HepG2 (cell line): ENCODE data around the gene ODC1. TPM values are rescaled to one million over a fixed set of nuclear protein-coding genes. Genes with fewer than 3 reads are reported as not detected.

ENCODE experiments used
- CEBPZ ChIP-seq: IDR thresholded peaks from 2 replicates; pipeline ENCODE4 v1.6.1; 2012; ENCODE audit warnings: low read length, improper control_type of control experiment
- HNF1B ChIP-seq: sonication (generic); formaldehyde crosslinking; IDR thresholded peaks from 2 replicates; pipeline ENCODE4 v1.5.1; 2020; ENCODE audit warnings: mild to moderate bottlenecking, moderate library complexity, missing genetic modification reagents
- HNRNPK ChIP-seq: fragments of 200-400 bp; formaldehyde crosslinking; IDR thresholded peaks from 2 replicates; pipeline ENCODE4 v1.6.1; 2018; ENCODE audit warnings: low read length, low read depth, moderate library complexity, mild to moderate bottlenecking; ENCODE audit not compliant: poor library complexity, severe bottlenecking
- MIER3 ChIP-seq: IDR thresholded peaks from 2 replicates; pipeline ENCODE4 v1.6.1; 2016; ENCODE audit warnings: missing compliant biosample characterization, borderline replicate concordance
- MTF2 ChIP-seq: sonication (generic); formaldehyde crosslinking; IDR thresholded peaks from 2 replicates; pipeline ENCODE4 v1.5.0; 2020; ENCODE audit warnings: missing genetic modification reagents, borderline replicate concordance
- PCBP1 ChIP-seq: fragments of 200-400 bp; formaldehyde crosslinking; IDR thresholded peaks from 2 replicates; pipeline ENCODE4 v1.6.1; 2017; ENCODE audit warnings: mild to moderate bottlenecking, low read depth, low read length, borderline replicate concordance
- PITX1 ChIP-seq: sonication (generic); formaldehyde crosslinking; IDR thresholded peaks from 2 replicates; pipeline ENCODE4 v1.5.1; 2020; ENCODE audit warnings: mild to moderate bottlenecking, missing genetic modification reagents
- PPARG ChIP-seq: conservative IDR thresholded peaks from 2 replicates; pipeline ENCODE4 v1.6.1; 2016; ENCODE audit warnings: missing biosample characterization, missing genetic modification reagents
- PRDM10 ChIP-seq: sonication (generic); formaldehyde crosslinking; IDR thresholded peaks from 2 replicates; pipeline ENCODE4 v1.4.0; 2020; ENCODE audit warnings: low read depth, missing genetic modification reagents
- TGIF2 ChIP-seq: IDR thresholded peaks from 2 replicates; pipeline ENCODE4 v1.6.1; 2016; ENCODE audit warnings: control low read depth, missing compliant biosample characterization
- THAP9 ChIP-seq: sonication (generic); formaldehyde crosslinking; IDR thresholded peaks from 2 replicates; pipeline ENCODE4; 2020; ENCODE audit warnings: missing genetic modification reagents, mild to moderate bottlenecking, borderline replicate concordance
- ZBTB1 ChIP-seq: sonication (generic); formaldehyde crosslinking; IDR thresholded peaks from 2 replicates; pipeline ENCODE4 v1.4.0; 2020; ENCODE audit warnings: missing genetic modification reagents, borderline replicate concordance
- ZNF24 ChIP-seq: fragments of 450-650 bp; IDR thresholded peaks from 2 replicates; pipeline ENCODE4 v1.6.1; 2017; ENCODE audit warnings: antibody characterized with exemption, mild to moderate bottlenecking
- ZNF432 ChIP-seq: sonication (generic); formaldehyde crosslinking; IDR thresholded peaks from 2 replicates; pipeline ENCODE4 v1.5.0; 2020; ENCODE audit warnings: missing genetic modification reagents, mild to moderate bottlenecking, borderline replicate concordance
- ZNF607 ChIP-seq: sonication (generic); formaldehyde crosslinking; IDR thresholded peaks from 2 replicates; pipeline ENCODE4 v1.5.1; 2020; ENCODE audit warnings: missing genetic modification reagents, mild to moderate bottlenecking, borderline replicate concordance
- ZNF614 ChIP-seq: IDR thresholded peaks from 2 replicates; pipeline ENCODE4 v1.6.1; 2018; ENCODE audit warnings: missing biosample characterization, missing genetic modification reagents, inconsistent platforms, borderline replicate concordance
- polyA plus RNA-seq, 8 experiments: library from polyadenylated mRNA; depleted of rRNA in 3 of 8; stranded (reverse) in 7 of 8; unstranded in 1 of 8; fragments of >200 nt; fragmentation: Illumina TruSeq in 4 of 8; extraction: Trizol in 4 of 8; gene quantifications; 2 replicates each; pipeline versions ENCODE4 v1.2.1 to v1.2.3, GENCODE V29; 2011 to 2016; ENCODE audit warnings: low read depth in 4 of 8, missing spikeins in 1 of 8, mixed read lengths in 1 of 8; ENCODE audit not compliant: insufficient read depth in 1 of 8
- total RNA-seq, 5 experiments: library from RNA; depleted of rRNA; stranded (reverse); fragments of >200 nt; fragmentation: Illumina TruSeq; extraction: Trizol; gene quantifications; 2 replicates each; pipeline ENCODE4 v1.2.3, GENCODE V29; 2016; ENCODE audit warnings: low read depth in 1 of 5

ODC1 gene
- total and polyA plus RNA-seq, 2 of the 13 experiments (the other 11 are each of a cell fraction or from before 2014, with no cell fraction given): 142 to 371 TPM

GRCh38 chr2:10494351-10495066, 46.4 kb upstream of the ODC1 start (continued):
- TF ChIP-seq PRDM10 (CRISPR knock-in tag) (no peak), TGIF2 (no peak), PCBP1 (0 out of 2 replicates have a peak, but pooled peaks have one; percentile 72), CEBPZ (no peak), ZNF432 (no peak), HNF1B (no peak), ZBTB1 (CRISPR knock-in tag) (no peak), PPARG (no peak), PITX1 (CRISPR knock-in tag) (no peak), ZNF24 (no peak), THAP9 (CRISPR knock-in tag) (no peak), MTF2 (CRISPR knock-in tag) (no peak), HNRNPK (peak; percentile 78), ZNF607 (no peak), MIER3 (CRISPR knock-in tag) (no peak), ZNF614 (no peak)
